Suppressor macrophage treated with lipopolysaccharide for 4 hours (primary cell): ENCODE results near the gene OR2Y1.
"Not testable (repeated sequence)": the region's sequence is repeated elsewhere in the genome, so short reads cannot be mapped to it uniquely, and the experiment has no call there.

Experiments
- DNase-seq: peaks from one replicate; pipeline ENCODE4 v3.0.0-alpha.2; 2020

OR2Y1 gene

GRCh38 chr5:180736536-180736935, 3.3 kb downstream of the OR2Y1 start:
- no peak for DNase-seq

- no peak for DNase-seq
Measured at GRCh38 chr5:180724944-180725343, 14.9 kb downstream of the OR2Y1 start.

- DNase-seq, result no peak
Measured at GRCh38 chr5:180723936-180724335, 15.9 kb downstream of the OR2Y1 start.

GRCh38 chr5:180720486-180720885, 19.4 kb downstream of the OR2Y1 start:
- DNase-seq, result no peak

GRCh38 chr5:180719781-180720180, 20.1 kb downstream of the OR2Y1 start:
- DNase-seq, result no peak

- peak; percentile 13 for DNase-seq
Measured at GRCh38 chr5:180718810-180719453, 20.9 kb downstream of the OR2Y1 start.

GRCh38 chr5:180717989-180718388, 21.9 kb downstream of the OR2Y1 start:
- no peak for DNase-seq

- DNase-seq, result no peak
Measured at GRCh38 chr5:180704362-180704761, 35.5 kb downstream of the OR2Y1 start.

- DNase-seq, result no peak
Measured at GRCh38 chr5:180703912-180704311, 35.9 kb downstream of the OR2Y1 start.

- DNase-seq, result not testable (repeated sequence)
Measured at GRCh38 chr5:180703371-180703770, 36.5 kb downstream of the OR2Y1 start.

GRCh38 chr5:180700440-180700839, 39.4 kb downstream of the OR2Y1 start:
- not testable (repeated sequence) for DNase-seq

- DNase-seq, result no peak
Measured at GRCh38 chr5:180699042-180699441, 40.8 kb downstream of the OR2Y1 start.

- DNase-seq, result no peak
Measured at GRCh38 chr5:180696116-180696515, 43.7 kb downstream of the OR2Y1 start.

- DNase-seq, result no peak
Measured at GRCh38 chr5:180692429-180692828, 47.4 kb downstream of the OR2Y1 start.

GRCh38 chr5:180691046-180691445, 48.8 kb downstream of the OR2Y1 start:
- DNase-seq, result no peak

GRCh38 chr5:180690562-180690961, 49.3 kb downstream of the OR2Y1 start:
- DNase-seq, result no peak

GRCh38 chr5:180689775-180690174, 50.1 kb downstream of the OR2Y1 start:
- no peak for DNase-seq
